Measurements from ENCODE around the gene IFIT2.
"Not testable (repeated sequence)": the region's sequence is repeated elsewhere in the genome, so short reads cannot be mapped to it uniquely, and the experiment has no call there.

The IFIT2 gene

GRCh38 chr10:89280508-89280907, 21.3 kb upstream of the IFIT2 start:
- DNase-seq = no peak

- DNase-seq = no peak
Measured at GRCh38 chr10:89281606-89282395, 20.0 kb upstream of the IFIT2 start.

GRCh38 chr10:89283025-89283935, 18.6 kb upstream of the IFIT2 start:
- DNase-seq = peak; percentile 77

GRCh38 chr10:89283936-89284475, 17.8 kb upstream of the IFIT2 start:
- DNase-seq = peak; percentile 82

- DNase-seq = not testable (repeated sequence)
Measured at GRCh38 chr10:89284711-89285110, 17.1 kb upstream of the IFIT2 start.

- not testable (repeated sequence) for DNase-seq
Measured at GRCh38 chr10:89285303-89285702, 16.5 kb upstream of the IFIT2 start.

GRCh38 chr10:89294721-89295239, 7.1 kb upstream of the IFIT2 start:
- DNase-seq = no peak

GRCh38 chr10:89295597-89295996, 6.2 kb upstream of the IFIT2 start:
- DNase-seq = no peak

GRCh38 chr10:89296220-89296648, 5.6 kb upstream of the IFIT2 start:
- DNase-seq = no peak

GRCh38 chr10:89297356-89297755, 4.5 kb upstream of the IFIT2 start:
- DNase-seq = no peak

GRCh38 chr10:89297791-89298190, 4.1 kb upstream of the IFIT2 start:
- no peak for DNase-seq

- no peak for DNase-seq
Measured at GRCh38 chr10:89299031-89299430, 2.8 kb upstream of the IFIT2 start.

- DNase-seq = no peak
Measured at GRCh38 chr10:89301232-89301631, 614 bp upstream of the IFIT2 start.

- no peak for DNase-seq
Measured at GRCh38 chr10:89302625-89303024, 779 bp downstream of the IFIT2 start.

- DNase-seq = peak; percentile 48
Measured at GRCh38 chr10:89303161-89303560, 1.3 kb downstream of the IFIT2 start.

- DNase-seq = no peak
Measured at GRCh38 chr10:89304026-89304425, 2.2 kb downstream of the IFIT2 start.

GRCh38 chr10:89304446-89304845, 2.6 kb downstream of the IFIT2 start:
- DNase-seq = no peak

- DNase-seq = no peak
Measured at GRCh38 chr10:89304925-89305324, 3.1 kb downstream of the IFIT2 start.

- DNase-seq = no peak
Measured at GRCh38 chr10:89305766-89306433, 4.1 kb downstream of the IFIT2 start.

- no peak for DNase-seq
Measured at GRCh38 chr10:89306434-89307268, 4.8 kb downstream of the IFIT2 start.

- DNase-seq = no peak
Measured at GRCh38 chr10:89307269-89307577, 5.4 kb downstream of the IFIT2 start.

GRCh38 chr10:89308266-89308665, 6.4 kb downstream of the IFIT2 start:
- no peak for DNase-seq

All from eye (tissue), 1 donor.